DOHH2 (cell line): ENCODE measurements around the gene C1QTNF6.

Experiments
- H3F3A ChIP-seq: fragments of 200-600 bp; sonication (generic), shearing (Covaris generic); 2 replicates; pipeline ENCODE4 v1.6.0; 2016; ENCODE audit warnings: antibody characterized with exemption, mild to moderate bottlenecking; ENCODE audit not compliant: control insufficient read depth, insufficient read depth
- H3K27ac ChIP-seq: fragments of 200-600 bp; sonication (generic); 2 replicates; pipeline ENCODE4 v1.5.1; 2014; ENCODE audit warnings: low read depth, mild to moderate bottlenecking, low read length, moderate library complexity
- H3K27me3 ChIP-seq: fragments of 200-600 bp; sonication (generic); 2 replicates; pipeline ENCODE4 v1.6.1; 2014; ENCODE audit warnings: mild to moderate bottlenecking, low read length, mixed read lengths; ENCODE audit not compliant: control insufficient read depth
- H3K36me3 ChIP-seq: fragments of 200-600 bp; sonication (generic); 2 replicates; pipeline ENCODE4 v1.6.1; 2014; ENCODE audit warnings: mild to moderate bottlenecking, low read length, moderate library complexity, mixed read lengths; ENCODE audit not compliant: control insufficient read depth
- H3K4me1 ChIP-seq: fragments of 200-600 bp; sonication (generic); 2 replicates; pipeline ENCODE4 v1.6.1; 2014; ENCODE audit warnings: mild to moderate bottlenecking, low read length, mixed read lengths; ENCODE audit not compliant: control insufficient read depth
- H3K4me2 ChIP-seq: fragments of 200-600 bp; sonication (generic); 2 replicates; pipeline ENCODE4 v1.6.0; 2014; ENCODE audit warnings: mild to moderate bottlenecking, low read length, moderate library complexity
- H3K4me3 ChIP-seq: fragments of 200-600 bp; sonication (generic); 2 replicates; pipeline ENCODE4 v1.5.1; 2014; ENCODE audit warnings: mild to moderate bottlenecking, low read length, mixed read lengths
- H3K79me2 ChIP-seq: fragments of 200-600 bp; sonication (generic); 2 replicates; pipeline ENCODE4 v1.6.1; 2014; ENCODE audit warnings: mild to moderate bottlenecking, low read length, mixed read lengths; ENCODE audit not compliant: control insufficient read depth
- H3K9me2 ChIP-seq: fragments of 200-600 bp; sonication (generic); replicated peaks from 2 replicates; pipeline ENCODE4 v1.6.1; 2014; ENCODE audit warnings: mild to moderate bottlenecking, low read length, mixed read lengths; ENCODE audit not compliant: control insufficient read depth
- H3K9me3 ChIP-seq: fragments of 200-600 bp; sonication (generic); 2 replicates; pipeline ENCODE4 v1.6.1; 2014; ENCODE audit warnings: antibody characterized with exemption, low read length, mixed read lengths; ENCODE audit not compliant: control insufficient read depth, insufficient read depth
- H4K20me1 ChIP-seq: fragments of 200-600 bp; sonication (generic); 2 replicates; pipeline ENCODE4 v1.6.0; 2014; ENCODE audit warnings: low read depth, mild to moderate bottlenecking, antibody characterized with exemption, low read length, moderate library complexity; ENCODE audit not compliant: control insufficient read depth, insufficient read depth
- CTCF ChIP-seq: fragments of 200-600 bp; sonication (generic); IDR thresholded peaks from one replicate; pipeline ENCODE4 v1.5.1; 2014; ENCODE audit warnings: antibody characterized with exemption, mild to moderate bottlenecking, low read depth, low read length; ENCODE audit not compliant: poor library complexity, severe bottlenecking
- EZH2phosphoT487 ChIP-seq: fragments of 200-600 bp; sonication (generic); IDR thresholded peaks from 2 replicates; pipeline ENCODE4 v1.6.1; 2017; ENCODE audit warnings: borderline replicate concordance, mild to moderate bottlenecking, antibody characterized with exemption, low read length, moderate library complexity, mixed read lengths

The C1QTNF6 gene

GRCh38 chr22:37185646-37186227, 2.3 kb downstream of the C1QTNF6 start:
- no peaks in the 10 kb centered on the region for H3K9me2 ChIP-seq
- no peaks in the 10 kb centered on the region for H3F3A ChIP-seq
- no peak overlapping the region for H3K4me2 ChIP-seq
- no peaks in the 10 kb centered on the region for H3K79me2 ChIP-seq
- no peak overlapping the region for H3K27ac ChIP-seq
- TF ChIP-seq EZH2phosphoT487: no peak
- TF ChIP-seq CTCF: no peak
- no peaks in the 10 kb centered on the region for H3K4me1 ChIP-seq
- H3K27me3 ChIP-seq: peaks cover 7% of the 10 kb centered on the region
- H3K36me3 ChIP-seq: no peaks in the 10 kb centered on the region
- H3K4me3 ChIP-seq: no peak overlapping the region
- H4K20me1 ChIP-seq: no peaks in the 10 kb centered on the region
- H3K9me3 ChIP-seq: no peaks in the 10 kb centered on the region

GRCh38 chr22:37184816-37185541, 3.1 kb downstream of the C1QTNF6 start:
- Histone ChIP-seq H3K27me3 (0 out of 2 replicates have a peak, but pooled peaks cover 5% of the 10 kb centered on the region), H4K20me1 (no peaks in the 10 kb centered on the region; the same call in 1 of the 2 replicates), H3K9me3 (no peaks in the 10 kb centered on the region), H3K27ac (no peak overlapping the region), H3K4me3 (no peak overlapping the region), H3F3A (no peaks in the 10 kb centered on the region), H3K9me2 (no peaks in the 10 kb centered on the region), H3K36me3 (no peaks in the 10 kb centered on the region), H3K4me1 (no peaks in the 10 kb centered on the region), H3K79me2 (no peaks in the 10 kb centered on the region), H3K4me2 (no peak overlapping the region)
- TF ChIP-seq EZH2phosphoT487 (no peak), CTCF (no peak)

DNA sequence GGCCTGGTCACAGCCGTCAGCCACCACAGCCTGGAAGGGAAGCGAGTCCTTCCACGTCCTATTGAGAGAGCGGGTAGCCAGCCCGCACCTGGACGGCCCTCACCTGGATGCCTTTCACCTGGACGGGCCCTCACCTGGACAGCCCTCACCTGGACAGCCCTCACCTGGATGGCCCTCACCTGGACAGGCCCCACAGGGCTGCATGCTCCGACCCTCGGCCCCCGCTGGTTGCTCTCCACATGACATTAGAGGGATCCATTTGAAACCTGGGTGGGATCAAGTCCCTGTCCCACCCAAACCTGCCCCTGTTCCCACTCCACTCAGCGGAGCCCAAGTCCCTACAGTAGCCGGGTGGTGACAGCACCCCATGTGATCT, 3.7 kb downstream of the C1QTNF6 start:
- H3K27ac ChIP-seq: no peak overlapping the region
- H3K79me2 ChIP-seq: no peaks in the 10 kb centered on the region
- H4K20me1 ChIP-seq: no peaks in the 10 kb centered on the region; the same call in 1 of the 2 replicates
- H3K4me3 ChIP-seq: no peak overlapping the region
- TF ChIP-seq CTCF: no peak
- TF ChIP-seq EZH2phosphoT487: no peak
- no peak overlapping the region for H3K4me2 ChIP-seq
- no peaks in the 10 kb centered on the region for H3F3A ChIP-seq
- no peaks in the 10 kb centered on the region for H3K9me3 ChIP-seq
- H3K9me2 ChIP-seq: no peaks in the 10 kb centered on the region
- H3K36me3 ChIP-seq: no peaks in the 10 kb centered on the region
- H3K4me1 ChIP-seq: no peaks in the 10 kb centered on the region
- H3K27me3 ChIP-seq: 0 out of 2 replicates have a peak, but pooled peaks cover 3% of the 10 kb centered on the region
